Non-pigmented ciliary epithelial cell (primary cell): ENCODE data around the gene ZBTB8OS.
"Not testable (repeated sequence)": the region's sequence is repeated elsewhere in the genome, so short reads cannot be mapped to it uniquely, and the experiment has no call there.

ENCODE experiments used
- DNase-seq: peaks from one replicate; pipeline ENCODE4 v3.0.0-alpha.2; 2010; ENCODE audit warnings: low read depth

Gene ZBTB8OS

DNA sequence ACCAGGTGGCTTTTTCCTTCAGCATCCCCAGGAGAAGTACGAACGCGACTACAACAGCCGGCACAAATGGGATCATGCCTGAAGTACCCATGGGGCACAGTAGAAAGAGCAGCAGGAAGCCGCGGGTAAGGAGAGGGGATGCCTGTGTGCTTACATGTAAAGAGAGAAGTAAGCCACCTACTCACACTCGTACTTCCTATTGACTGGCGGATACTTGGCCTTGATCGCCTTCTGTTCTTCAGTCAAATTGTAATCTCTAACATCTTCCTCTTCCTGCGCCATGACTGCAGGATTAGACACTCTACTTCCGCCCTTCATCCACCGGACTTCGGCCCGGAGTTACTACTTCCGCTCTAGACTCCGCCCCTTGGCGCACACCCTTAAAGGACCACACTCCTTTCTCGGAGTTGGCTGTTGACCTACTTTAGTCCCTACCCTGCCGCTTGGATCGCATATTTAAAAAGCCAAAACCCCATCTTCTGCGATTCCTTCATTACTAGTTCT, at the start of gene ZBTB8OS:
TSS of gene ZBTB8OS (minus strand) at position 303 of the 504 bp plus-strand sequence. CDS start at position 282, 21 bp downstream.
- peak; percentile 75 for DNase-seq

GRCh38 chr1:32696996-32697395, 46.6 kb upstream of the ZBTB8OS start:
- not testable (repeated sequence) for DNase-seq

GRCh38 chr1:32696041-32696440, 45.7 kb upstream of the ZBTB8OS start:
- DNase-seq, result no peak

- no peak for DNase-seq
Observed at GRCh38 chr1:32695098-32695904, 45.0 kb upstream of the ZBTB8OS start.

GRCh38 chr1:32693455-32694174, 43.3 kb upstream of the ZBTB8OS start:
- no peak for DNase-seq

DNA sequence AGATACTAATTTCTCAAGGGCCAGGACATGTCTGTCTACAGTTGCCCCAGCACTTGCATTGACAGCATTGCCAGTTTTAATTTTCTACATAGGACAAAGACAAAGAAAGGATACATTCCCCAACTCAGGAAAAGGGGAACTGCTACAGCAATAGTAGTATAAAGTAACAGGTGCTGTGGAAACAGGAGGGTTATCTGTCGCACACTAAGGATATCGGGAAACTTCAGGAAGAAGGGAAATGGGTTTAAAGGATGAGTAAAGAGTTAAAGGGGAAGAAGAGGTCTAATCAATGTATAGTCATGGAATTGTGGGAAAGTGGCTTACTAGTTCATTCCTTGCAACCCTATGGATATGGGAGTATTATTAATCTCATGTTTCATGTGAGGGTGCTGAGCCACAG, 36.0 kb upstream of the ZBTB8OS start:
- DNase-seq, result no peak

GRCh38 chr1:32685498-32685897, 35.1 kb upstream of the ZBTB8OS start:
- no peak for DNase-seq

GRCh38 chr1:32684167-32684811, 33.9 kb upstream of the ZBTB8OS start:
- DNase-seq, result no peak

- no peak for DNase-seq
Observed at GRCh38 chr1:32683397-32683796, 33.0 kb upstream of the ZBTB8OS start.

- DNase-seq, result no peak
Observed at GRCh38 chr1:32681999-32682398, 31.6 kb upstream of the ZBTB8OS start.

DNA sequence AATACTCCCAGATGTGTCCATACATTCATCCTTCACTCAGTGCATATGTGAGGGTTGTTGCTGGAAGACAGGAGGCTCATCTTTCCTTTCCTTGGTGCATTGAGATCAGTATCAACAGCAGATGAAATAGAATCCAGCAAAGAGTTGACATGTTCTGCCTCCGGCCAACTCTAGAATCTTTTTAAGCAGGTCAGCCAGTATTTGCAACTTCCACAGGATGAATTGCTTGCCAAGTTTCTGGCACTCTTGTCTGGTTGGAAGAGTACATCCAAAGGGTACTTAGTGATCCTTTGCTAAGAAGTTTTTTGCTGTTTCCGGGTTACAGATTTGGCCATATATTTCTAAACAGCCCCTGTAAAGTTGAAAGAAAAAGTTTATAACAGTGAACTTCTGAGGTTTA, 31.2 kb upstream of the ZBTB8OS start:
- no peak for DNase-seq

DNA sequence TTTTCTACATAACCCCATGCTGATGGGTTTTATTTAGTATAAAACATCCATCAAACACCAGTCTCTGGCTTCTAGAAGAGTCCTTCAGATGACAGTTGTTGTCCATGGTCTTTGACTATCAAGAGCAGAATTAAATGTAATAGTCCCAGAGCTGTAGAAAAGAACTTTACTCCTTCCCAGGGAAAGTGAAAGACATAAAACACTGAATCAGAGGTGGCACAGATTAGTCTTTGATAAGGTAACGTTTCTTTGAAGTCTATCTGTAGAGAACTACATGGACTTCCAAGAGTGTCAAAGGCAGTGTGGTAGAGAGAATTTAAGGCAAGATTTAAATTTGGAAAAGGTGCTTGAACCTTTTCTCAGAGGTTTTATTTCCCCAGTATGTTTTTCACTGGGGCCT, 30.3 kb upstream of the ZBTB8OS start:
- no peak for DNase-seq

DNA sequence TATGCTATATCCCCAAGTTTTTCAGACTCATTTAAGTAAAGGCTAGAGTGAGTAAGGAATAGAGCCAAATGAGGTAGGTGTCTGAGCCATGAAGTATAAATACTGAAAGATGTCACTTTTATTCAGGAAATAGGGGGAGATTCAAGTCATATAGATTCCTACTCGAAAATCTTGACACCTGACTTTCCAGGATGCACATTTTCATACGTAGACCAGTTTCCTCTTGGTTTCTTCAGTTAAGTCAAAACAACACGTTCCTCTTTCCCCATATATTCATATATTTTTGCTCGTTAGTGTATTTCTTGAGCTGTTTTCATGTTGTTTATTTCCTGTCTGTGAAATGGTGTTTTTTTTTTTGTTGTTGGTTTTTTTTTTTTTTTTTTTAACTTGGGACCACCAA, 29.6 kb upstream of the ZBTB8OS start:
- not testable (repeated sequence) for DNase-seq

- no peak for DNase-seq
Observed at GRCh38 chr1:32676945-32677344, 26.6 kb upstream of the ZBTB8OS start.

DNA sequence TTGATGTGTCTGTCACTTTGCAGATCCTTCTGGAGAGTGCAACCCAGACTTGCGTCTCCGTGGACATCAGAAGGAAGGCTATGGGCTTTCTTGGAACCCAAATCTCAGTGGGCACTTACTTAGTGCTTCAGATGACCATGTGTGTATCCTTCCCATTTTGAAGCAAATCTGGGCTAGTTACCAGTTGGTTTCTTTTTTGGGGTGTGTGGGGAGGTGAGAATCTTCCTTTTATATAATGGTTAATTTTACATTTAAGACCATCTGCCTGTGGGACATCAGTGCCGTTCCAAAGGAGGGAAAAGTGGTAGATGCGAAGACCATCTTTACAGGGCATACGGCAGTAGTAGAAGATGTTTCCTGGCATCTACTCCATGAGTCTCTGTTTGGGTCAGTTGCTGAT, 18.4 kb upstream of the ZBTB8OS start:
- not testable (repeated sequence) for DNase-seq

DNA sequence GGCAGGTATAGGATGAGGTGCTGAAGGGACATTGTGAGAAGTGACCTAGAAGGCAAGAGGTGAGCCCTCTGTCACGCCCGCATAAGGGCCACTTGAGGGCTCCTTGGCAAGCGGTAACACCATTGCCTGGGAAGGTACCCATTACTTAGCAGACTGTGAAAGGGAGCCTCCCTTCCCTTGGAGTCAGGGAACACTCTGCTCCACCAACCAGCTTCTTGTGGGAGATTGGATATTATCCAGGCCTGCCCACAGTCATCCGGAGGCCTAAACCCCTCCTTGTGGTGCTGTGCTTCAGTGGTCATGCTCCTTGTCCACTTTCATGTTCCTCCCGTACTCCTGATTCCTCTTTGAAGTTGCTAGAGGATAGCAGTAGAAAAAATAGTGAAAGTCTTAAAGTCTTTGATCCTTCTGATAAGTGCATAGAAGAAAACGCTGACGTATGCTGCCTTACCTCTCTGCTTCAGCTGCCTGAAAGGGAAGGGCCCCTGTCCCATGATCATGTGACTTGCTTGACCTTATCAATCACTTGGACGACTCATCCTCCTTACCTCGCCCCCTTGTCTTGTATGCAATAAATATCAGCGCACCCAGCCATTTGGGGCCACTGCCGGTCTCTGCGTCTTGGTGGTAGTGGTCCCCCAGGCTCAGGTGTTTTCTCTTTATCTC, 16.7 kb upstream of the ZBTB8OS start:
- no peak for DNase-seq

- no peak for DNase-seq
Observed at GRCh38 chr1:32665915-32666314, 15.6 kb upstream of the ZBTB8OS start.

DNA sequence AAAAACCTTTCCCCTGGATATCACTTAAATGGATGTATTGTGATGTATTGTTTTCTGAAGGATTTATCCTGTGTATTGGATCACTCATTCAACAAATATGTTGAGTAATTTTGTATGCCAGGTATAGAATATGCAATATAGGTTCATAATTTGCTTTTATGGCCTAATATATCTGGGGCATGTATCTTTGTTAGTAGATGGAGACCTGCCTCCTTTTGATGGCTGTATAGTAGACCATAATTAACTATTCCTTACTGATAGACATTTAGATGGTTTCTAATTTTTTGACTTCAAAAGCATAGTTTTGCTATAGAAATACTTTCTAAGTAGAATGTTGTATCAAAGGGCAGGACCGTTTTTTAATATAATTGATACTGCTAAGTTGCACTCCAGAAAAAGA, 9.2 kb upstream of the ZBTB8OS start:
- no peak for DNase-seq

- no peak for DNase-seq
Observed at GRCh38 chr1:32652244-32652962, 2.1 kb upstream of the ZBTB8OS start.

DNA sequence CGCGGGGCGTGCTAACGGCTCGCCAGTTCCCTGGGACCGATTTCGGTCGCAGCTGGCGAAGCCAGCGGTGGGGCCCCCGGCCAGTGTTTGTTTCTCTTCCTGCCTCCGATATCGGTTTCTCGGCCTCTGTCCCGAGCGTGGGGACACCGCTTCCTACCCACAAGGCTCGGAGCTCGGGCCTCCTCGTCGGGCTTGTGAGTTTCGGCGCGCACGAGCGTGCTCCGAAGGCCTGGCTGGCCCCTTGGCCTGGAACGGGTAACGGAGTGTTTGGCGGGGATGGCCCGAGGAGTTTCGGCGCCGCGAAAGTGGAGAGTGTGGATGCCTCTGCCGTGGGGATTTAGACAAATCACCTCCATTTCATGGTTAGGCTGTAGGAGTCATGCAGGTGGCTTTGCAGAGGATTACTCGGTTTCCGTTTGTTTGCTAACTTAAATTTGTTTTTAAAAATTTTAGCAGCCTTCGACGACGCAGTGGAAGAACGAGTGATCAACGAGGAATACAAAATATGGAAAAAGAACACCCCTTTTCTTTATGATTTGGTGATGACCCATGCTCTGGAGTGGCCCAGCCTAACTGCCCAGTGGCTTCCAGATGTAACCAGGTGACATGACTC, 1.2 kb upstream of the ZBTB8OS start:
- DNase-seq, result no peak
